C4-2B (cell line): ENCODE data around the gene HBD.

Experiments used
- ZFX ChIP-seq: fragments of 450-650 bp; IDR thresholded peaks from 2 replicates; pipeline ENCODE4 v1.6.1; 2017
- TF ChIP-seq, protein P1 (sequence below): fragments of 450-650 bp; conservative IDR thresholded peaks from 2 replicates; pipeline ENCODE4 v1.5.1; 2017; ENCODE audit warnings: mild to moderate bottlenecking

DNA sequence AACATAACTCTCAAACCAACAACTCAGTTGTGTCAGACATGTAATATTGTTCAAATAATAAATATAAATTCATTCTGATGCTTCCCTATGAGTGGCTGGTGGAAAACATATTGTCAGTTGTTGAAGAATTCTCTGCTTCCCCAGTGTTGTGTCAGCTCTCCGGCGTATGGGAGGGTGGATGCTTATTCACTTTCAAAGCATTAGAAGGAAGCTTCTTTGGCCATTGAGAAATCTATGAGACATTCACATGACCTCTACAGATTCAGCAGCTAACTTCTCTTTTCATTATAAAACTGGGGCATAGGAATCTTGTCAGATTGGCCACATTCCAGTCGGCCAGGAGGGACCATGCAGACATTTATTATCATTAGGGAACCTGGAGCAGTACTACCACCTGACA lies 36.7 kb downstream of the HBD start:
- TF ChIP-seq, protein P1, sequence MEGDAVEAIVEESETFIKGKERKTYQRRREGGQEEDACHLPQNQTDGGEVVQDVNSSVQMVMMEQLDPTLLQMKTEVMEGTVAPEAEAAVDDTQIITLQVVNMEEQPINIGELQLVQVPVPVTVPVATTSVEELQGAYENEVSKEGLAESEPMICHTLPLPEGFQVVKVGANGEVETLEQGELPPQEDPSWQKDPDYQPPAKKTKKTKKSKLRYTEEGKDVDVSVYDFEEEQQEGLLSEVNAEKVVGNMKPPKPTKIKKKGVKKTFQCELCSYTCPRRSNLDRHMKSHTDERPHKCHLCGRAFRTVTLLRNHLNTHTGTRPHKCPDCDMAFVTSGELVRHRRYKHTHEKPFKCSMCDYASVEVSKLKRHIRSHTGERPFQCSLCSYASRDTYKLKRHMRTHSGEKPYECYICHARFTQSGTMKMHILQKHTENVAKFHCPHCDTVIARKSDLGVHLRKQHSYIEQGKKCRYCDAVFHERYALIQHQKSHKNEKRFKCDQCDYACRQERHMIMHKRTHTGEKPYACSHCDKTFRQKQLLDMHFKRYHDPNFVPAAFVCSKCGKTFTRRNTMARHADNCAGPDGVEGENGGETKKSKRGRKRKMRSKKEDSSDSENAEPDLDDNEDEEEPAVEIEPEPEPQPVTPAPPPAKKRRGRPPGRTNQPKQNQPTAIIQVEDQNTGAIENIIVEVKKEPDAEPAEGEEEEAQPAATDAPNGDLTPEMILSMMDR = no peak
- TF ChIP-seq ZFX = no peak
